Measurements from ENCODE around the gene DTNBP1.

DNA sequence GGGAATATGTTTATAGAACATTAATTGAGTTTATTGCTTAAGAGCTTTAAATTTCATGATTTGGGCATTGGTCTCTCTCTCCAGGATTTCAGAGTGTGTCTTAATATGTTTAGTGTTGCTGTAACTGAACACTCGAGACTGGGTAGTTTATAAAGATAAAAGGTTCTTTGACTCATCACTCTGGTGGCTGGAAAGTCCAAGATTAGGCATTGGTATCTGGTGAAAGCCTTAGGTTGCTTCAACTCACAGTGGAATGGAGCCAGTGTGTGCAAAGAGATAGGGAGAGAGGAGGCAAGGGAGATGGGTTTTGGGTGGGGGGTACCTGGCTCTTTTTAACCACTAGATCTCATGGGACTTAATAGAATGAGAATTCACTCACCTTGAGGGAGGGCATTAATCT lies 35.6 kb upstream of the DTNBP1 start:
- TF ChIP-seq, protein P1, sequence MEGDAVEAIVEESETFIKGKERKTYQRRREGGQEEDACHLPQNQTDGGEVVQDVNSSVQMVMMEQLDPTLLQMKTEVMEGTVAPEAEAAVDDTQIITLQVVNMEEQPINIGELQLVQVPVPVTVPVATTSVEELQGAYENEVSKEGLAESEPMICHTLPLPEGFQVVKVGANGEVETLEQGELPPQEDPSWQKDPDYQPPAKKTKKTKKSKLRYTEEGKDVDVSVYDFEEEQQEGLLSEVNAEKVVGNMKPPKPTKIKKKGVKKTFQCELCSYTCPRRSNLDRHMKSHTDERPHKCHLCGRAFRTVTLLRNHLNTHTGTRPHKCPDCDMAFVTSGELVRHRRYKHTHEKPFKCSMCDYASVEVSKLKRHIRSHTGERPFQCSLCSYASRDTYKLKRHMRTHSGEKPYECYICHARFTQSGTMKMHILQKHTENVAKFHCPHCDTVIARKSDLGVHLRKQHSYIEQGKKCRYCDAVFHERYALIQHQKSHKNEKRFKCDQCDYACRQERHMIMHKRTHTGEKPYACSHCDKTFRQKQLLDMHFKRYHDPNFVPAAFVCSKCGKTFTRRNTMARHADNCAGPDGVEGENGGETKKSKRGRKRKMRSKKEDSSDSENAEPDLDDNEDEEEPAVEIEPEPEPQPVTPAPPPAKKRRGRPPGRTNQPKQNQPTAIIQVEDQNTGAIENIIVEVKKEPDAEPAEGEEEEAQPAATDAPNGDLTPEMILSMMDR (IDR thresholded peaks at IDR 0.05) = no peak
- TF ChIP-seq POLR2AphosphoS5 (IDR thresholded peaks at IDR 0.05) = no peak
